ENCODE data around the gene LCE1C. TPM values are rescaled to one million over a fixed set of nuclear protein-coding genes. Genes with fewer than 3 reads are reported as not detected.

LCE1C gene
- total RNA-seq, result not detected

GRCh38 chr1:152806576-152806975 lies at the start of gene LCE1C:
TSS of gene LCE1C (minus strand) at chr1:152806651. CDS start at chr1:152805478, 1,173 bp downstream.
- DNase-seq (ENCODE audit: low read depth in 2 of 3, low spot score in 2 of 3), result no peak

GRCh38 chr1:152855661-152856060 lies 49.2 kb upstream of the LCE1C start:
- DNase-seq (ENCODE audit: low read depth in 2 of 3, low spot score in 2 of 3), result no peak

- no peak for DNase-seq (ENCODE audit: low read depth in 2 of 3, low spot score in 2 of 3)
Observed at GRCh38 chr1:152842556-152842955, 36.1 kb upstream of the LCE1C start, which contains the start of gene LCE6A. TSS of gene LCE6A (plus strand) at chr1:152842856. CDS start at chr1:152843521, 665 bp downstream.

- no peak for DNase-seq (ENCODE audit: low read depth in 2 of 3, low spot score in 2 of 3)
Observed at GRCh38 chr1:152836870-152837269, 30.4 kb upstream of the LCE1C start.

- DNase-seq (ENCODE audit: low read depth in 2 of 3, low spot score in 2 of 3), result no peak
Observed at GRCh38 chr1:152827173-152827572, 20.7 kb upstream of the LCE1C start, which contains the start of gene LCE1A. TSS of gene LCE1A (plus strand) at chr1:152827473. CDS start at chr1:152827473, 0 bp downstream.

- DNase-seq (ENCODE audit: low read depth in 2 of 3, low spot score in 2 of 3), result no peak
Observed at GRCh38 chr1:152824964-152825363, 18.5 kb upstream of the LCE1C start.

- no peak for DNase-seq (ENCODE audit: low read depth in 2 of 3, low spot score in 2 of 3)
Observed at GRCh38 chr1:152823294-152823693, 16.8 kb upstream of the LCE1C start.

- DNase-seq (ENCODE audit: low read depth in 2 of 3, low spot score in 2 of 3), result no peak
Observed at GRCh38 chr1:152817309-152817708, 10.9 kb upstream of the LCE1C start.

- no peak for DNase-seq (ENCODE audit: low read depth in 2 of 3, low spot score in 2 of 3)
Observed at GRCh38 chr1:152811671-152812070, 5.2 kb upstream of the LCE1C start, which contains the start of gene LCE1B. TSS of gene LCE1B (plus strand) at chr1:152811971. CDS start at chr1:152812447, 476 bp downstream.

- no peak for DNase-seq (ENCODE audit: low read depth in 2 of 3, low spot score in 2 of 3)
Observed at GRCh38 chr1:152811050-152811449, 4.6 kb upstream of the LCE1C start.

- DNase-seq (ENCODE audit: low read depth in 2 of 3, low spot score in 2 of 3), result no peak
Observed at GRCh38 chr1:152801333-152801732, 5.1 kb downstream of the LCE1C start.

- DNase-seq (ENCODE audit: low read depth in 2 of 3, low spot score in 2 of 3), result no peak
Observed at GRCh38 chr1:152796421-152796820, 10.0 kb downstream of the LCE1C start, which contains the start of gene LCE1D. TSS of gene LCE1D (plus strand) at chr1:152796721. CDS start at chr1:152797795, 1,074 bp downstream.

- DNase-seq (ENCODE audit: low read depth in 2 of 3, low spot score in 2 of 3), result no peak
Observed at GRCh38 chr1:152795686-152796085, 10.8 kb downstream of the LCE1C start.

- DNase-seq (ENCODE audit: low read depth in 2 of 3, low spot score in 2 of 3), result no peak
Observed at GRCh38 chr1:152786077-152786476, 20.4 kb downstream of the LCE1C start, which contains the start of gene LCE1E. TSS of gene LCE1E (plus strand) at chr1:152786257. CDS start at chr1:152787300, 1,043 bp downstream.

GRCh38 chr1:152783095-152783494 lies 23.4 kb downstream of the LCE1C start:
- DNase-seq (ENCODE audit: low read depth in 2 of 3, low spot score in 2 of 3), result no peak

GRCh38 chr1:152777510-152778137 lies 28.8 kb downstream of the LCE1C start:
- DNase-seq (ENCODE audit: low read depth in 2 of 3, low spot score in 2 of 3), result no peak

GRCh38 chr1:152776361-152776760 lies 30.1 kb downstream of the LCE1C start:
- DNase-seq (ENCODE audit: low read depth in 2 of 3, low spot score in 2 of 3), result no peak

- no peak for DNase-seq (ENCODE audit: low read depth in 2 of 3, low spot score in 2 of 3)
Observed at GRCh38 chr1:152774875-152775274, 31.6 kb downstream of the LCE1C start, which contains the start of gene LCE1F. TSS of gene LCE1F (plus strand) at chr1:152775140. CDS start at chr1:152776372, 1,232 bp downstream.

GRCh38 chr1:152770411-152770810 lies 36.0 kb downstream of the LCE1C start:
- DNase-seq (ENCODE audit: low read depth in 2 of 3, low spot score in 2 of 3), result no peak

- no peak for DNase-seq (ENCODE audit: low read depth in 2 of 3, low spot score in 2 of 3)
Observed at GRCh38 chr1:152768847-152769533, 37.5 kb downstream of the LCE1C start.

GRCh38 chr1:152761609-152762213 lies 44.7 kb downstream of the LCE1C start:
- no peak for DNase-seq (ENCODE audit: low read depth in 2 of 3, low spot score in 2 of 3)
